ENCODE results near the gene PARD3. TPM values are rescaled to one million over a fixed set of nuclear protein-coding genes. Genes with fewer than 3 reads are reported as not detected.

Gene PARD3
- total RNA-seq, 4 donors from 2014 or later, result 115 to 226 (median 141) TPM

GRCh38 chr10:34337917-34338316 is 477.2 kb downstream of the PARD3 start:
- DNase-seq (ENCODE audit: low spot score in 2 of 2), result no peak
- H3K4me1 ChIP-seq, result no peaks in the 10 kb centered on the region
- H3K27ac ChIP-seq, result no peak overlapping the region
- H3K9me3 ChIP-seq, result no peaks in the 10 kb centered on the region
- no peaks in the 10 kb centered on the region for H3K36me3 ChIP-seq
- H3K27me3 ChIP-seq, result no peaks in the 10 kb centered on the region
- WGBS, result 95% methylated on average over 3 of the region's 3 CpGs
- H3K4me3 ChIP-seq, result no peak overlapping the region
- TF ChIP-seq EP300 (IDR thresholded peaks at IDR 0.05), result no peak
- no peak for TF ChIP-seq POLR2A (IDR thresholded peaks at IDR 0.05)
- no peak for TF ChIP-seq POLR2AphosphoS5 (IDR thresholded peaks at IDR 0.05)
- TF ChIP-seq CTCF (IDR thresholded peaks at IDR 0.05), result no peak

- no peaks in the 10 kb centered on the region for H3K27me3 ChIP-seq
- H3K4me3 ChIP-seq, result no peak overlapping the region
- no peaks in the 10 kb centered on the region for H3K4me1 ChIP-seq
- no peaks in the 10 kb centered on the region for H3K9me3 ChIP-seq
- no peak for TF ChIP-seq POLR2AphosphoS5 (IDR thresholded peaks at IDR 0.05)
- DNase-seq (ENCODE audit: low spot score in 2 of 2), result no peak
- H3K36me3 ChIP-seq, result peaks cover 2% of the 10 kb centered on the region
- no peak overlapping the region for H3K27ac ChIP-seq
- 96% methylated on average over 5 of the region's 5 CpGs for WGBS
These were observed 479.0 kb downstream of the PARD3 start for GRCh38 chr10:34335960-34336690.

- H3K27ac ChIP-seq, result no peak overlapping the region
- TF ChIP-seq POLR2A (IDR thresholded peaks at IDR 0.05), result no peak
- no peak for TF ChIP-seq CTCF (IDR thresholded peaks at IDR 0.05)
- no peak for TF ChIP-seq POLR2AphosphoS5 (IDR thresholded peaks at IDR 0.05)
- no peak for TF ChIP-seq EP300 (IDR thresholded peaks at IDR 0.05)
- H3K9me3 ChIP-seq, result no peaks in the 10 kb centered on the region
- no peaks in the 10 kb centered on the region for H3K27me3 ChIP-seq
- DNase-seq (ENCODE audit: low spot score in 2 of 2), result no peak
- H3K4me1 ChIP-seq, result no peaks in the 10 kb centered on the region
- 93% methylated on average over 4 of the region's 4 CpGs for WGBS
- no peak overlapping the region for H3K4me3 ChIP-seq
- H3K36me3 ChIP-seq, result peaks cover 7% of the 10 kb centered on the region
These were observed 480.2 kb downstream of the PARD3 start for GRCh38 chr10:34334908-34335307.

DNA sequence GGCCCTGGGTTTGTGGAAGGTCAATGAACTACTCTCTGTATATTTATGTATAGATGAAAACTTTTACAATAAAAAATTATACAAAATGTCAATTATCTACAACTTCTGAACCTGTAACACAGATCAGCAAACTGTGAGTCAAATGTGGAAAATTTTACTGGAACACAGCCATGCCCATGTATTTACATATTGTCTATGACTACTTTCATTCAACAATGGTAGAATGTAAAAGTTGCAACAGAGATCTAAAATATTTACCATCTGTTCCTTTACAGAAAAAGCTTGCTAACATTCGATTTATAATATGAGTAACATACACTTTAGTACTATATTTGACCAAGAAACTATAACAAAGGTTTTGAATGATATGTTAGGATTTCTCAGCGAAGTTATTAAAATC is 481.6 kb downstream of the PARD3 start:
- DNase-seq (ENCODE audit: low spot score in 2 of 2), result no peak
- no peak overlapping the region for H3K27ac ChIP-seq

GRCh38 chr10:34327184-34327583 is 487.9 kb downstream of the PARD3 start:
- Histone ChIP-seq H3K27ac (no peak overlapping the region), H3K4me1 (peaks cover 7% of the 10 kb centered on the region), H3K9me3 (no peaks in the 10 kb centered on the region), H3K4me3 (no peak overlapping the region), H3K27me3 (no peaks in the 10 kb centered on the region), H3K36me3 (peaks cover 17% of the 10 kb centered on the region)
- no peak for DNase-seq (ENCODE audit: low spot score in 2 of 2)
- TF ChIP-seq EP300 (IDR thresholded peaks at IDR 0.05), result no peak
- TF ChIP-seq POLR2AphosphoS5 (IDR thresholded peaks at IDR 0.05), result no peak
- TF ChIP-seq POLR2A (IDR thresholded peaks at IDR 0.05), result no peak
- TF ChIP-seq CTCF (IDR thresholded peaks at IDR 0.05), result no peak
- 91% methylated on average over 4 of the region's 4 CpGs for whole genome bisulfite sequencing

More for the DNA sequence above, 481.6 kb downstream of the PARD3 start:
- H3K4me3 ChIP-seq, result no peak overlapping the region
- no peaks in the 10 kb centered on the region for H3K9me3 ChIP-seq
- peaks cover 10% of the 10 kb centered on the region for H3K36me3 ChIP-seq
- no peak for TF ChIP-seq POLR2AphosphoS5 (IDR thresholded peaks at IDR 0.05)
- no peak for TF ChIP-seq EP300 (IDR thresholded peaks at IDR 0.05)
- no peak for TF ChIP-seq CTCF (IDR thresholded peaks at IDR 0.05)
- TF ChIP-seq POLR2A (IDR thresholded peaks at IDR 0.05), result no peak
- H3K4me1 ChIP-seq, result no peaks in the 10 kb centered on the region
- 78% methylated on average over 2 of the region's 2 CpGs for WGBS
- H3K27me3 ChIP-seq, result no peaks in the 10 kb centered on the region
